ENCODE data around the gene DET1.

- TF ChIP-seq CTCF (IDR thresholded peaks at IDR 0.05) (no peak), POLR2A (IDR thresholded peaks at IDR 0.05) (no peak)
These were observed 13.1 kb downstream of the DET1 start for GRCh38 chr15:88533376-88533775.

Measured in upper lobe of left lung (tissue), 4 donors.